ACC112 (cell line): Measurements from ENCODE around the gene EPB41L1.

ENCODE experiments used
- H2AFZ ChIP-seq: fragments of 200-600 bp; sonication (generic); one replicate; pipeline ENCODE4 v1.6.0; 2017; ENCODE audit warnings: antibody characterized with exemption, low read length; ENCODE audit not compliant: unreplicated experiment
- H3K27ac ChIP-seq: fragments of 200-600 bp; sonication (generic); 2 replicates; pipeline ENCODE4 v1.5.1; 2014; ENCODE audit warnings: low read depth, mild to moderate bottlenecking, antibody characterized with exemption, low read length, moderate library complexity
- H3K27me3 ChIP-seq: fragments of 200-600 bp; sonication (generic); 2 replicates; pipeline ENCODE4 v1.6.1; 2014; ENCODE audit warnings: mild to moderate bottlenecking, antibody characterized with exemption, low read length, moderate library complexity, mixed read lengths; ENCODE audit not compliant: insufficient read depth
- H3K36me3 ChIP-seq: fragments of 200-600 bp; sonication (generic); 2 replicates; pipeline ENCODE4 v1.6.1; 2016; ENCODE audit warnings: mild to moderate bottlenecking, antibody characterized with exemption, low read length, moderate library complexity, mixed read lengths; ENCODE audit not compliant: insufficient read depth
- H3K4me1 ChIP-seq: fragments of 200-600 bp; sonication (generic); one replicate; pipeline ENCODE4 v1.6.1; 2016; ENCODE audit warnings: low read length, mixed read lengths; ENCODE audit not compliant: insufficient read depth, unreplicated experiment, control insufficient read depth
- H3K4me3 ChIP-seq: fragments of 200-600 bp; sonication (generic); 2 replicates; pipeline ENCODE4 v1.5.1; 2014; ENCODE audit warnings: mild to moderate bottlenecking, low read depth, low read length
- H3K79me2 ChIP-seq: fragments of 200-600 bp; sonication (generic); one replicate; pipeline ENCODE4 v1.6.0; 2016; ENCODE audit warnings: low read length; ENCODE audit not compliant: control insufficient read depth, unreplicated experiment, insufficient read depth

EPB41L1 gene

GRCh38 chr20:36196676-36197075, 42.1 kb downstream of the EPB41L1 start:
- Histone ChIP-seq H3K79me2 (no peaks in the 10 kb centered on the region), H3K4me1 (no peaks in the 10 kb centered on the region), H3K27ac (no peak overlapping the region), H2AFZ (no peak overlapping the region), H3K27me3 (no peaks in the 10 kb centered on the region), H3K36me3 (no peaks in the 10 kb centered on the region), H3K4me3 (no peak overlapping the region)

GRCh38 chr20:36197271-36197670, 42.7 kb downstream of the EPB41L1 start:
- H3K4me1 ChIP-seq = no peaks in the 10 kb centered on the region
- H3K27ac ChIP-seq = no peak overlapping the region
- H3K36me3 ChIP-seq = no peaks in the 10 kb centered on the region
- no peaks in the 10 kb centered on the region for H3K27me3 ChIP-seq
- H2AFZ ChIP-seq = no peak overlapping the region
- H3K4me3 ChIP-seq = no peak overlapping the region
- no peaks in the 10 kb centered on the region for H3K79me2 ChIP-seq

GRCh38 chr20:36199345-36200257, 45.1 kb downstream of the EPB41L1 start:
- Histone ChIP-seq H3K79me2 (no peaks in the 10 kb centered on the region), H2AFZ (no peak overlapping the region), H3K27ac (no peak overlapping the region), H3K27me3 (no peaks in the 10 kb centered on the region), H3K36me3 (no peaks in the 10 kb centered on the region), H3K4me3 (no peak overlapping the region), H3K4me1 (no peaks in the 10 kb centered on the region)

GRCh38 chr20:36200451-36200850, 45.9 kb downstream of the EPB41L1 start:
- no peaks in the 10 kb centered on the region for H3K27me3 ChIP-seq
- no peak overlapping the region for H2AFZ ChIP-seq
- H3K79me2 ChIP-seq = no peaks in the 10 kb centered on the region
- no peaks in the 10 kb centered on the region for H3K36me3 ChIP-seq
- no peaks in the 10 kb centered on the region for H3K4me1 ChIP-seq
- no peak overlapping the region for H3K4me3 ChIP-seq
- H3K27ac ChIP-seq = no peak overlapping the region

- H3K79me2 ChIP-seq = no peaks in the 10 kb centered on the region
- H3K4me3 ChIP-seq = no peak overlapping the region
- no peaks in the 10 kb centered on the region for H3K36me3 ChIP-seq
- H3K27me3 ChIP-seq = no peaks in the 10 kb centered on the region
- H3K27ac ChIP-seq = no peak overlapping the region
- no peak overlapping the region for H2AFZ ChIP-seq
- H3K4me1 ChIP-seq = no peaks in the 10 kb centered on the region
Measured at GRCh38 chr20:36201198-36201597, 46.7 kb downstream of the EPB41L1 start.

- Histone ChIP-seq H3K27ac (no peak overlapping the region), H3K79me2 (no peaks in the 10 kb centered on the region), H3K4me1 (no peaks in the 10 kb centered on the region), H3K27me3 (no peaks in the 10 kb centered on the region), H3K4me3 (no peak overlapping the region), H2AFZ (no peak overlapping the region), H3K36me3 (no peaks in the 10 kb centered on the region)
Measured at GRCh38 chr20:36202891-36203338, 48.4 kb downstream of the EPB41L1 start.

GRCh38 chr20:36203861-36204260, 49.3 kb downstream of the EPB41L1 start:
- H3K27me3 ChIP-seq = no peaks in the 10 kb centered on the region
- H2AFZ ChIP-seq = no peak overlapping the region
- H3K4me1 ChIP-seq = no peaks in the 10 kb centered on the region
- H3K79me2 ChIP-seq = no peaks in the 10 kb centered on the region
- H3K36me3 ChIP-seq = no peaks in the 10 kb centered on the region
- H3K27ac ChIP-seq = no peak overlapping the region
- no peak overlapping the region for H3K4me3 ChIP-seq

GRCh38 chr20:36205026-36205425, 50.5 kb downstream of the EPB41L1 start:
- H2AFZ ChIP-seq = no peak overlapping the region
- no peaks in the 10 kb centered on the region for H3K79me2 ChIP-seq
- no peaks in the 10 kb centered on the region for H3K36me3 ChIP-seq
- no peak overlapping the region for H3K27ac ChIP-seq
- no peaks in the 10 kb centered on the region for H3K4me1 ChIP-seq
- no peak overlapping the region for H3K4me3 ChIP-seq
- no peaks in the 10 kb centered on the region for H3K27me3 ChIP-seq

GRCh38 chr20:36206068-36206467, 51.5 kb downstream of the EPB41L1 start:
- Histone ChIP-seq H3K36me3 (no peaks in the 10 kb centered on the region), H3K4me1 (no peaks in the 10 kb centered on the region), H3K27me3 (no peaks in the 10 kb centered on the region), H2AFZ (no peak overlapping the region), H3K4me3 (no peak overlapping the region), H3K79me2 (no peaks in the 10 kb centered on the region), H3K27ac (no peak overlapping the region)

GRCh38 chr20:36206641-36207040, 52.1 kb downstream of the EPB41L1 start:
- no peaks in the 10 kb centered on the region for H3K27me3 ChIP-seq
- H3K79me2 ChIP-seq = no peaks in the 10 kb centered on the region
- H3K4me3 ChIP-seq = no peak overlapping the region
- no peaks in the 10 kb centered on the region for H3K36me3 ChIP-seq
- H2AFZ ChIP-seq = no peak overlapping the region
- H3K27ac ChIP-seq = no peak overlapping the region
- no peaks in the 10 kb centered on the region for H3K4me1 ChIP-seq

GRCh38 chr20:36207602-36208001, 53.1 kb downstream of the EPB41L1 start:
- Histone ChIP-seq H2AFZ (no peak overlapping the region), H3K36me3 (no peaks in the 10 kb centered on the region), H3K4me1 (no peaks in the 10 kb centered on the region), H3K27ac (no peak overlapping the region), H3K27me3 (no peaks in the 10 kb centered on the region), H3K79me2 (no peaks in the 10 kb centered on the region), H3K4me3 (no peak overlapping the region)
